Hepatocyte (in vitro differentiated cells): ENCODE data around the gene GPR180.

Experiments
- EZH2 ChIP-seq: fragments of 200-600 bp; sonication (generic); IDR thresholded peaks from 2 replicates; pipeline ENCODE4 v1.6.1; 2016; ENCODE audit warnings: antibody characterized with exemption, mild to moderate bottlenecking, borderline replicate concordance
- TF ChIP-seq, protein P1 (sequence below): fragments of 200-600 bp; sonication (generic); IDR thresholded peaks from 2 replicates; pipeline ENCODE4 v1.5.1; 2016; ENCODE audit warnings: antibody characterized with exemption, mild to moderate bottlenecking; ENCODE audit not compliant: poor library complexity

DNA sequence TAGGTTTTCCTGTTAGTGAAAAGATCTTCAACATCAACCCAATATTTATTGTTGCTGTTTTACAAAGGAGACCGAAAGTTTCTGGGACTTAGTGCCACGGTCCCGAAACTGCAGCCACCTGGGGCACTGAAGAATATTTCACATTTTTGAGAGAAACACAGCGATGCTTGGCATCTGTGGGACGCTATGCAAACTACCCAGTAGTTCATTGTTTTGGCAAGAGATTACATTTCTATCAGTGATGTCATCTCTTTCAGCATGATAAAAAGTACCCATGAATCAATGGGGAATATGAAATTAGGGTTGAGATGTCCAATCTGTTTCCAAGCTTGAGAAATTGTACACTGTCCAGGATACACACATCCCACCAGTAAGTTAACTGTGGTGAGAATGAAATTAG lies 49.6 kb upstream of the GPR180 start:
- TF ChIP-seq, protein P1, sequence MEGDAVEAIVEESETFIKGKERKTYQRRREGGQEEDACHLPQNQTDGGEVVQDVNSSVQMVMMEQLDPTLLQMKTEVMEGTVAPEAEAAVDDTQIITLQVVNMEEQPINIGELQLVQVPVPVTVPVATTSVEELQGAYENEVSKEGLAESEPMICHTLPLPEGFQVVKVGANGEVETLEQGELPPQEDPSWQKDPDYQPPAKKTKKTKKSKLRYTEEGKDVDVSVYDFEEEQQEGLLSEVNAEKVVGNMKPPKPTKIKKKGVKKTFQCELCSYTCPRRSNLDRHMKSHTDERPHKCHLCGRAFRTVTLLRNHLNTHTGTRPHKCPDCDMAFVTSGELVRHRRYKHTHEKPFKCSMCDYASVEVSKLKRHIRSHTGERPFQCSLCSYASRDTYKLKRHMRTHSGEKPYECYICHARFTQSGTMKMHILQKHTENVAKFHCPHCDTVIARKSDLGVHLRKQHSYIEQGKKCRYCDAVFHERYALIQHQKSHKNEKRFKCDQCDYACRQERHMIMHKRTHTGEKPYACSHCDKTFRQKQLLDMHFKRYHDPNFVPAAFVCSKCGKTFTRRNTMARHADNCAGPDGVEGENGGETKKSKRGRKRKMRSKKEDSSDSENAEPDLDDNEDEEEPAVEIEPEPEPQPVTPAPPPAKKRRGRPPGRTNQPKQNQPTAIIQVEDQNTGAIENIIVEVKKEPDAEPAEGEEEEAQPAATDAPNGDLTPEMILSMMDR: no peak
- no peak for TF ChIP-seq EZH2
